ENCODE measurements around the gene GTF2I.
"Not testable (repeated sequence)": the region's sequence is repeated elsewhere in the genome, so short reads cannot be mapped to it uniquely, and the experiment has no call there.

The GTF2I gene

DNA sequence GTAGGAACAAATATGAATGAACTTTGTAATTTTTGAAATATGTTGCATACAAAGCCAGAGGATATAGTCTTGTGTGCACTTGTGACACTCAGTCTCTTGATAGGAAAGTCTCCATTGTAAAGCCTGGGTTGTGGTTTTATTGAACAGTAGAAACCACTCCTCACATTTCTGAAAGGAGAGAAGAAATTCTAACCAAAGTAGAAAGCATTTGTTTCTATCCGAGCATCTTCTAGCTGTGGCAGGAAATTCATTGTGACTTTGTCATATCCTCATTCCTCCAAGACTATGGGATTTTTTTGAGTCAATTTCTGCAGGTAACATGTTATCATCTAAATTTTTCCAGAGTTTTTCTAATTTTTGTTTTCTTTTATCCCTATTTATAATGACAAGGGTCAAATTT lies 60.8 kb downstream of the GTF2I start:
- no peak for DNase-seq

GRCh38 chr7:74722153-74722552 lies 64.6 kb downstream of the GTF2I start:
- DNase-seq: no peak

GRCh38 chr7:74725840-74726239 lies 68.3 kb downstream of the GTF2I start:
- DNase-seq: no peak

- no peak for DNase-seq
These were observed 69.0 kb downstream of the GTF2I start for GRCh38 chr7:74726309-74727101.

- not testable (repeated sequence) for DNase-seq
These were observed 71.2 kb downstream of the GTF2I start for GRCh38 chr7:74728686-74729085.

- not testable (repeated sequence) for DNase-seq
These were observed 72.7 kb downstream of the GTF2I start for GRCh38 chr7:74730186-74730585.

DNA sequence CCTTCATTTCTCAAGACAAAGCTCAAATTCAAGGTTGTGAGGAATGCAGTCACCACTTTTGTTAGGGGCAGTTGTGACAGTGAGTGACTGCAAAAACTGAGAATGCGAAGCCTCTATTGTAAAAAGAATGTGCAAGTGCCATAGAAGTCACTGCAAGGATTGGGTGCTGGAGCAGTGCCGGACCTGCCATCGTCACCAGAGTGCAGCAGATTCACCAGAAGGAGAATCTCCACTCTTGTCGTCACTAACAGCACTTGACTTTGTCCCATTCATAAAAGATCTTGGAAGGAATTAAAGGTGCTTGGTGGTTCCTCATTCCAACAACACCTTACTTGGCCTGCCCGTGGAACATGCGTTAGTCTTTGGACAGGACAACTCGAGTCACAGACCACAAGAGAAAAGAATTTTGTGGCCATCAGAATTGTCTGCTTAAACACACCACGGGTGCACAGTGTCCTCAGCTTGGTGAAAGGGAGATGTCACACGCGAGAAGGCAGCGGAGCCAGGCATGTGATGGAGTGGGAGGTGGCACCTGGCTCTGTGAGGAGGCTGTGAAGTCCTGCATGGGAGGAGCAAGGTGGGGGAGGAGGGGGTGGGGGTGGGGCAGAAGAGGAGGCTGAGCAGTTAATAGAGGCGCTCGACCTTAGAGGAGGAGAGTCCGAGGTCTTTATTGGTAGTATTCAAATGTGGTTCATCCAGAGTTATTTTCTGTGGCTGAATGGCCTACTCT lies 82.6 kb downstream of the GTF2I start:
- not testable (repeated sequence) for DNase-seq

DNA sequence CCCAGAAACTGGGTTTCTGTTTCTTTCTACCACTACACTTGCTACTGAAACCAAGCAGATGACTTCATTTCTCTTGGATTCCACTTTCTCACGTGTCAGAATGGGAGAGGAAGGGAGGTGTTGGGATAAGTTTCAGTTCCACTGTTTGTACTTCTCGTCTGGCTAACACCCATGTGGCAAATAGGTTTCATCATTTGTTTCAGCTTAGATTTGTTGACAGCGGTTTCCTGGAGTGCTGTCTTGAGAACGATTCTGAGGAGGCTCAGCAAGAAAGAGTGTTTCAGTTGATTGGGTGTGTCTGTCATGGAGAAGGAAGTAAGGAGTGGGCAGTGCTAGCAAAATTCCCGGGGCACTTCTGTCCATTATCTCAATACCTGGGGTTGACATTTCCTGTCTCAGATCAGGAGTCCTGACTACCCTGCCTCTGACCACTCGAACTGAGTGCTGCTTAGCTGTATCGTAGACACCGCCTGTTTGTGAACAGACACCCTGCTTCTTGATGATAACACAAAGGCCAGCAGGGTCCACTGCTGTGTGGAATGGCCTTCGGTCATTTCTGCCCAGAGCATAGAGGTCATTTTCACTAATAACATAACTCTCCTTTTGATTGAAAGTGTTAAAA lies 86.5 kb downstream of the GTF2I start:
- not testable (repeated sequence) for DNase-seq

- DNase-seq: not testable (repeated sequence)
These were observed 96.5 kb downstream of the GTF2I start for GRCh38 chr7:74753921-74754482.

GRCh38 chr7:74756673-74757072 lies 99.2 kb downstream of the GTF2I start:
- DNase-seq: not testable (repeated sequence)

DNA sequence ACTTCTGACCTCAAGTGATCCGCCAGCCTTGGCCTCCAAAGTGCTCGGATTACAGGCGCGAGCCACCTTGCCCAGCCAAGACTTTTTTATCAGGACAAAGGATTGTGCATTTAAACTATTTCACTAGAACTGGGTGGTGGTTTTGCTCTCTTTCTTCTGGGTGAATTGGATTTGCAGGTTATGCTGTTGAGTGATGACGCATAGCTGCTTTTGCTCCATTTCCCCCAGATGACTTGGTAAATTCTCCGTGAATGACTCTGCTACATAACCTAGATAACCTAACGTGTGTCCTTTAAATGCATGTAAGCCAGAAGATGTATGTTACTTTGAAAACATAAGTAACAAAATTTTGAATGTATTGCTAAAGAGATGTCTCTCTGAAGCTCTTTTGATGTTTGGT lies 100.8 kb downstream of the GTF2I start:
- not testable (repeated sequence) for DNase-seq

DNA sequence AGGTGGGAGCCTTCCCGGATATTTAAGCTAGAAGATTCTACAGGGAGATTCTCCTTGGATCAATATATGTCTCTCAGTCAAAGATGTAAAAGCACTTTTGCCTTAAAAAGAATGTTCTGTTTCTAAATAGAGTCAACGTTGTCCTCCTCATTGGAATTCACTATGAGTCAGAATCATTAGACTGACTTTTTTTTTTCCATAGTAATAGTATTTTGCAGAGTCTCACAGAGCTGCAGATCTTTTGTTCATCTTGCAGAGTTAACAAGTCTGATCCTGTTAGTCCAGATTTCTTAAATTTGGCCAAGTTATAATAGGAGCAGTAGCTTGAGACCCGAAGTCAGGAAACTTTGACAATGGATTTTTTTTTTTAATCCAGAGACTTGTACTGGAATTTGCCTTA lies 101.5 kb downstream of the GTF2I start:
- not testable (repeated sequence) for DNase-seq

DNA sequence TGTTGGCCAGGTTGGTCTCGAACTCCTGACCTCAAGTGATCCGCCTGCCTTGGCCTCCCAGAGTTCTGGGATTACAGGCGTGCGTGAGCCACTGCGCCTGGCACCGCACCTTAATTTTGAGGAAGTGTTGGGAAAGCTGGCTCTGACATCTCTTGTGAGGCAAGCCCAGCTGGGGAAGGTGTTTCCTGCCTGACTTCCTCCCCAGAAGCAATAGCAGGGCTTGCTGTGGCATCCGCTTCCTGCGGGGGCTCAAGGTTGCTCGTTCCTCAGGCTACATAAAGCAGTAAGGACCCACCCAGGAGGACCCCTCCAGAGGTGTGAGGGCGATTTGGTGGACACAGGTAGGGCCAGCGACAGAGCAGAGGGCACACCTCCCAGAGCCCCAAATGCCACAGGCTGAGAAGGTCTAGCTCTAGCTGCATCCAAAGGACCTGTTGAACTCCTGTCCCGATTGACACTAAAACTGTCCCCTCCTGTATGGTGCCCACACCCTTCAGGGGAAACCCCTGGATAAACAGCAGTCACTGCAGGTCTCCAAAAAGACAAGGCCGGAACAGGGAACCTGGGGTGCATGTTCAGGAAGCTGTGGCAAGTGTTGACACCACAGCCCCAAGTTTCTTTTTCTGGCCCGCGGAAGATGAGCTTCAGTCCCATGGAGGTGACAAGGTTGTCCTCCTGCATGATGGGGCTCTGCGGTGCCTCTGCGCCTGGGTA lies 107.8 kb downstream of the GTF2I start:
- DNase-seq: not testable (repeated sequence)

GRCh38 chr7:74766509-74766908 lies 109.0 kb downstream of the GTF2I start:
- not testable (repeated sequence) for DNase-seq

GRCh38 chr7:74766991-74767390 lies 109.5 kb downstream of the GTF2I start:
- DNase-seq: not testable (repeated sequence)

- DNase-seq: not testable (repeated sequence)
These were observed 112.5 kb downstream of the GTF2I start for GRCh38 chr7:74770062-74770461.

GRCh38 chr7:74772093-74772492 lies 114.6 kb downstream of the GTF2I start:
- DNase-seq: not testable (repeated sequence)

GRCh38 chr7:74773760-74774750 lies 116.5 kb downstream of the GTF2I start, which contains the start of gene NCF1:
Gene NCF1, plus strand, starts transcription at chr7:74774011. Its CDS starts 21 bp downstream, at chr7:74774032.
- not testable (repeated sequence) for DNase-seq

DNA sequence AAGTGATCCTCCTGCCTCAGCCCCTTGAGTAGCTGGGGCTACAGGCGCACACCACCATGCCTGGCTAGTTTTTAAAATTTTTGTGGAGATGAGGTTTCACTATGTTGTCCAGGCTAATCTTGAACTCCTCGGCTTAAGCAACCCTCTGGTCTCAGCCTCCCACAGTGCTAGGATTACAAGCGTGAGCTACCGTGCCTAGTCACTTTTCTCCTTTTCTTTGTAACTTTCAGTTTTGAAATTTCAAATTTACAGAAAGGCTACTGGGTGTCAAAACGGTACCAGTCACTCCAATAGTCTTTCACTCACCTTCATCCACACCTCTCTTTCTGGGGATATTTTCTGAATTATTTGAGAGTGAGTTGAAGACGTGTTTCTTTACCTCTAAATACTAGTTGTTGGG lies 117.6 kb downstream of the GTF2I start:
- not testable (repeated sequence) for DNase-seq

DNA sequence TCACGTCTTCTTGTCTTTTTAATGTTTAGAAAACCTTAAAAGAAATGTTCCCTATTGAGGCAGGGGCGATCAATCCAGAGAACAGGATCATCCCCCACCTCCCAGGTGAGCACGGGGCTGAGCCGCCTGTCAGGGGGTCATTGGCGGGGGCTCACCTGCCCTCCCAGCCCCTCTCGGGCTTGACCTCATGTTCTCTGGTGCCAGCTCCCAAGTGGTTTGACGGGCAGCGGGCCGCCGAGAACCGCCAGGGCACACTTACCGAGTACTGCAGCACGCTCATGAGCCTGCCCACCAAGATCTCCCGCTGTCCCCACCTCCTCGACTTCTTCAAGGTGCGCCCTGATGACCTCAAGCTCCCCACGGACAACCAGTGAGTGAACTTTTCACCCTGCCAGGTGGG lies 121.5 kb downstream of the GTF2I start:
- not testable (repeated sequence) for DNase-seq

GRCh38 chr7:74781746-74782145 lies 124.2 kb downstream of the GTF2I start:
- not testable (repeated sequence) for DNase-seq
